PC-9 (cell line): Measurements from ENCODE around the gene RAF1.
"Not testable (repeated sequence)": the region's sequence is repeated elsewhere in the genome, so short reads cannot be mapped to it uniquely, and the experiment has no call there.

Experiments
- EZH2 ChIP-seq: fragments of 200-600 bp; sonication (generic); IDR thresholded peaks from 2 replicates; pipeline ENCODE4 v1.8.0; 2017; ENCODE audit warnings: antibody characterized with exemption, low read depth
- TF ChIP-seq, protein P1 (sequence below): fragments of 200-600 bp; sonication (generic); conservative IDR thresholded peaks from 2 replicates; pipeline ENCODE4 v1.6.1; 2017; ENCODE audit warnings: mixed run types, antibody characterized with exemption, mild to moderate bottlenecking, moderate library complexity

DNA sequence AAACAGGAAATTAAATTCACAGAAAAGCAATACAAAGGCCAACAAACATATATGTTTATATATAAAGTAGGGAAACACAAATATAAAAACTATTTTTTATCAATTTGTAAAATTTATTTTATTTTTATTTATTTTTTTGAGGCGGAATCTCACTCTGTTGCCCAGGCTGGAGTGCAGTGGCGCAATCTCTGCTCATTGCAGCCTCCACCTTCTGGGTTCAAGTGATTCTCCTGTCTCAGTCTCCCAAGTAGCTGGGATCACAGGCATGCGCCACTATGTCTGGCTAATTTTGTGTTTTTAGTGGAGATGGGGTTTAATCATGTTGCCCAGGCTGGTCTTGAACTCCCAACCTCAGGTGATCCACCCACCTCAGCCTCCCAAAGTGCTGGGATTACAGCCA is 39.0 kb downstream of the RAF1 start:
- TF ChIP-seq EZH2, result not testable (repeated sequence)
- TF ChIP-seq, protein P1, sequence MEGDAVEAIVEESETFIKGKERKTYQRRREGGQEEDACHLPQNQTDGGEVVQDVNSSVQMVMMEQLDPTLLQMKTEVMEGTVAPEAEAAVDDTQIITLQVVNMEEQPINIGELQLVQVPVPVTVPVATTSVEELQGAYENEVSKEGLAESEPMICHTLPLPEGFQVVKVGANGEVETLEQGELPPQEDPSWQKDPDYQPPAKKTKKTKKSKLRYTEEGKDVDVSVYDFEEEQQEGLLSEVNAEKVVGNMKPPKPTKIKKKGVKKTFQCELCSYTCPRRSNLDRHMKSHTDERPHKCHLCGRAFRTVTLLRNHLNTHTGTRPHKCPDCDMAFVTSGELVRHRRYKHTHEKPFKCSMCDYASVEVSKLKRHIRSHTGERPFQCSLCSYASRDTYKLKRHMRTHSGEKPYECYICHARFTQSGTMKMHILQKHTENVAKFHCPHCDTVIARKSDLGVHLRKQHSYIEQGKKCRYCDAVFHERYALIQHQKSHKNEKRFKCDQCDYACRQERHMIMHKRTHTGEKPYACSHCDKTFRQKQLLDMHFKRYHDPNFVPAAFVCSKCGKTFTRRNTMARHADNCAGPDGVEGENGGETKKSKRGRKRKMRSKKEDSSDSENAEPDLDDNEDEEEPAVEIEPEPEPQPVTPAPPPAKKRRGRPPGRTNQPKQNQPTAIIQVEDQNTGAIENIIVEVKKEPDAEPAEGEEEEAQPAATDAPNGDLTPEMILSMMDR, result not testable (repeated sequence)
